Measurements from ENCODE around the gene SMYD3. TPM values are rescaled to one million over a fixed set of nuclear protein-coding genes. Genes with fewer than 3 reads are reported as not detected.
A peak's percentile ranks its signal among the peaks of the same experiment; 100 is the strongest.

The SMYD3 gene
- total and polyA plus RNA-seq, 10 of the 15 experiments (the other 5 are each of a cell fraction or from before 2014, with no cell fraction given) = 18.3 to 54.0 (median 24.8) TPM

- TF ChIP-seq E4F1 (IDR thresholded peaks at IDR 0.05; ENCODE audit: borderline replicate concordance, partially characterized antibody) (no peak), RELA (IDR thresholded peaks at IDR 0.05; ENCODE audit: borderline replicate concordance, partially characterized antibody) (no peak), SP1 (IDR thresholded peaks at IDR 0.05; ENCODE audit: low read depth, low read length) (no peak), ZBTB33 (IDR thresholded peaks at IDR 0.05) (no peak), ZNF592 (IDR thresholded peaks at IDR 0.05) (no peak), KDM1A (IDR thresholded peaks at IDR 0.05; ENCODE audit: borderline replicate concordance) (no peak), NFIC (IDR thresholded peaks at IDR 0.05; ENCODE audit: low read depth, low read length) (0 out of 2 replicates have a peak, but pooled peaks have one; percentile 29), JUNB (IDR thresholded peaks at IDR 0.05) (no peak), MYB (IDR thresholded peaks at IDR 0.05; ENCODE audit: borderline replicate concordance, low read depth, low read length) (no peak), SIN3A (IDR thresholded peaks at IDR 0.05; ENCODE audit: low read depth, low read length) (no peak), SKIL (IDR thresholded peaks at IDR 0.05; ENCODE audit: low read depth, poor library complexity, severe bottlenecking) (no peak), PBX3 (IDR thresholded peaks at IDR 0.05; ENCODE audit: insufficient replicate concordance, low read depth, low read length) (no peak), MEF2A (IDR thresholded peaks at IDR 0.05; ENCODE audit: insufficient read depth, low read depth, low read length) (no peak), LARP7 (IDR thresholded peaks at IDR 0.05) (no peak)
Measured at GRCh38 chr1:245807306-245807705, 699.8 kb downstream of the SMYD3 start (continued).
